Mucosa of rectum (tissue), 2 donors: ENCODE measurements around the gene KRTAP5-1.
A peak's percentile ranks its signal among the peaks of the same experiment; 100 is the strongest.
"Not testable (repeated sequence)": the region's sequence is repeated elsewhere in the genome, so short reads cannot be mapped to it uniquely, and the experiment has no call there.

Experiments
- H3K27ac ChIP-seq, 2 donors: one replicate each; pipeline ENCODE4 v1.7.0; 2013; ENCODE audit warnings: inconsistent platforms in 2 of 2, low read depth in 2 of 2, low read length in 2 of 2
- H3K27me3 ChIP-seq, 2 donors: one replicate each; pipeline ENCODE4 v1.7.0; 2013; ENCODE audit warnings: low read length in 2 of 2; ENCODE audit not compliant: control insufficient read depth in 2 of 2, insufficient read depth in 2 of 2
- H3K36me3 ChIP-seq, 2 donors: one replicate each; pipeline ENCODE4 v1.7.0; 2013; ENCODE audit warnings: low read length in 2 of 2; ENCODE audit not compliant: control insufficient read depth in 2 of 2, insufficient read depth in 2 of 2
- H3K4me1 ChIP-seq, 2 donors: one replicate each; pipeline ENCODE4 v1.7.0; 2013; ENCODE audit warnings: low read length in 2 of 2, mild to moderate bottlenecking in 1 of 2; ENCODE audit not compliant: control insufficient read depth in 2 of 2, insufficient read depth in 2 of 2
- H3K4me3 ChIP-seq, 2 donors: one replicate each; pipeline ENCODE4 v1.7.0; 2013; ENCODE audit warnings: low read length in 2 of 2
- H3K9ac ChIP-seq, 2 donors: one replicate each; pipeline ENCODE4 v1.7.0; 2013; ENCODE audit warnings: low read length in 2 of 2, low read depth in 1 of 2, mild to moderate bottlenecking in 1 of 2
- H3K9me3 ChIP-seq, 2 donors: one replicate each; pipeline ENCODE4 v1.7.0; 2013; ENCODE audit warnings: low read length in 2 of 2; ENCODE audit not compliant: control insufficient read depth in 2 of 2
- donor health status: healthy.
- donor health status: Normal muscosa, but diverticular disease.

Gene KRTAP5-1

DNA sequence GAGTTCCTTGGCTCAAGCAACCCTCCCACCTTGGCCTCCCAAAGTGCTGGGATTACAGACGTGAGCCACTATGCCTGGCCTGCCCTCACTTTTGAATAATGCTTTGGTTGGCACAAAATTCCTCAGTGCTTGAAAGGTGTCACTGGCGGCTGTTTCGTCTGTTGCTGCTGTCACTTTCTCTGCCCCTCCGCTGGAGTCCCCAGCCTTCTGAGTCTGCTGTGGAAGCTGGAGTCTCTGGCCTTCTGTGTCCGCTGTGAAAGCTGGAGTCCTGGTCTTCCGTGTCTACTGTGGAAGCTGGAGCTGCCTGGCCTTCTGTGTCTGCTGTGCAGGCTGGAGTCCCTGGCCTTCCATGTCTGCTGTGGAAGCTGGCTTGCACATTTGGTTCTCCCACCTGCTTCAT lies 4.9 kb upstream of the KRTAP5-1 start:
- Histone ChIP-seq H3K9ac (no peak overlapping the region), H3K4me1 (peaks cover 0 to 3% of the 10 kb centered on the region in 2 donors), H3K4me3 (no peak overlapping the region), H3K27me3 (no peaks in the 10 kb centered on the region), H3K9me3 (no peaks in the 10 kb centered on the region), H3K36me3 (no peaks in the 10 kb centered on the region), H3K27ac (no peak overlapping the region)

DNA sequence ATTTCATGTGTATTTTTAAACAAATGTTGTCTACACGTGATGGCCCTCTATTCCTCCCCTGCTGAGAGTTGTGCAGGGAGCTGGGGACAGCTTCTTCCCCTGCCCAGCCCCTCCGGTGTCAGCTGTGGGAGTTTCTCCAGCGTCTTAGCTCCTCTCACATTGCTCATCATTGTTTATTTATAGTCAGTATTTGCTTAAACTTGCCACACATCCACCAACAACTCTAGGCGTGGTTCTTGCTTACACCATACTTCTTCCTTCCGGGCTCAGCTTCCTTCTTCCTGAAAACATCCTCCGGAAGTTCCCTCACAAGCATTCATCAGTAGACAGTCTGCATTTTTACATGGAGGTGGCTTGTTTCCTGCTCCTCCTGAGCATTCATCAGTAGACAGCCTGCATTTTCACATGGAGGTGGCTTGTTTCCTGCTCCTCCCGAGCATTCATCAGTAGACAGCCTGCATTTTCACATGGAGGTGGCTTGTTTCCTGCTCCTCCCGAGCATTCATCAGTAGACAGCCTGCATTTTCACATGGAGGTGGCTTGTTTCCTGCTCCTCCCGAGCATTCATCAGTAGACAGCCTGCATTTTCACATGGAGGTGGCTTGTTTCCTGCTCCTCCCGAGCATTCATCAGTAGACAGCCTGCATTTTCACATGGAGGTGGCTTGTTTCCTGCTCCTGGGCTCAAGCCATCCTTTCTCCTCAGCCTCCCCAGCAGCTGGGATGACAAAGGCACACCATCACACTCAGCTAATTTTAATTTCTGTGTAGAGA lies 4.3 kb upstream of the KRTAP5-1 start:
- peak overlapping the region; percentile 0 to 23 for H3K27ac ChIP-seq
- H3K9ac ChIP-seq, H3K27me3 ChIP-seq, H3K36me3 ChIP-seq, H3K9me3 ChIP-seq, H3K4me3 ChIP-seq, H3K4me1 ChIP-seq: not testable (repeated sequence)

DNA sequence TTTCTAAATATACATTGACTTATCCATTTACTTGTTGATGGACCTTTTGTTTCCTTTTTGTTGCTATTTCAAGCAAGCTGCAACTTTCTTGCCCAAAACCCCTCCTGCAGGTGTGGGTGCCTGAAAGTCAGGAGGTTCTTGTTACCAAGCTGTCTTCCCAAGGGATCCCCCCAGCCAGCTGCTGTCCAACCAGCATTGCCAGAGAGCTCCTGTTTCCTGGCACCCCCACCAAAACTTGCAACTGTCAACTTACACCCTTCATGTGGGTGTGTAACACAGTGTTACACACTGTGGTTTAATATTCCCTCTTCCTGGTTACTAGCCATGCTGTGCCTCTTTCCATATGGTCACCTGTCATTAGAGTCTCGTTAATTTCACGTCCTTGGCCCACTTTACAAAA lies 1.6 kb upstream of the KRTAP5-1 start:
- no peak overlapping the region for H3K9ac ChIP-seq
- H3K9me3 ChIP-seq: no peaks in the 10 kb centered on the region
- H3K27me3 ChIP-seq: no peaks in the 10 kb centered on the region
- H3K4me1 ChIP-seq: peaks cover 0 to 3% of the 10 kb centered on the region in 2 donors
- H3K36me3 ChIP-seq: no peaks in the 10 kb centered on the region
- no peak overlapping the region for H3K4me3 ChIP-seq
- H3K27ac ChIP-seq: no peak overlapping the region

DNA sequence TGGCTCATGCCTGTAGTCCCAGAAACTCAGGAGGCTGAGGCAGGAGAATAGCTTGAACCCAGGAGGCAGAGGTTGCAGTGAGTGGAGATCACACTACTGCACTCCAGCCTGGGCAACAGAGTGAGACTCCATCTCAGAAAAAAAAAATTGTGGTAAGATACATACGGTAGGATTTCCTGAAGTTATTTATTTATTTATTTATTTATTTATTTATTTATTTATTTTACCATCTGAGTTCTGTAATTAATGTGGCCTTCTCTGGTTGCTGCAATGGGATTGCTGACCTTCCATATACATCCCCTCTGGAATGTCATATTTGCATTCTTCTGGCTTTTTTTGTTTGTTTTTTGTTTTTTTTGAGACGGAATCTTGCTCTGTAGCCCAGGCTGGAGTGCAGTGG lies 2.2 kb downstream of the KRTAP5-1 start:
- H3K4me1 ChIP-seq, H3K9me3 ChIP-seq, H3K27me3 ChIP-seq, H3K4me3 ChIP-seq, H3K36me3 ChIP-seq, H3K9ac ChIP-seq, H3K27ac ChIP-seq: not testable (repeated sequence)

DNA sequence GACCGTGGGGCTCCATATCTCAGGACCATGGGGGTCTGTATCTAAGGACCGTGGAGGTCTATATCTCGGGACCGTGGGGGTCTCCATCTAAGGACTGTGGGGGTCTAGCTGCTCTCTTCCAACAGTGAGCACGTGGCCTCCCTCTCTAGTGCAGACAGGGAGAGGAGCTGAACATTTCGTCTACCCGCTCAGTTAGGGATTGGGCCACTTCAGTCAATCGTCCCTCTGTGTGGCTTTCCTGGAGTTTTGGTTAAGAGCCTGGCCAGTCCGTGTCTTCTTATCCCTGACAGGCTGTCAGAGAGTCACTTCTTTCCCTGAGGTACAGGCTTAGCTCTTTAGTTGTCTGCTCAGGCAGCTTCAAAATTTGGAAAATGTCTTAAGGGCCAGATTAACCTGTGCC lies 3.1 kb downstream of the KRTAP5-1 start:
- Histone ChIP-seq H3K27me3 (no peaks in the 10 kb centered on the region), H3K9me3 (no peaks in the 10 kb centered on the region), H3K27ac (no peak overlapping the region), H3K36me3 (no peaks in the 10 kb centered on the region), H3K4me3 (no peak overlapping the region), H3K4me1 (no peaks in the 10 kb centered on the region), H3K9ac (no peak overlapping the region)

DNA sequence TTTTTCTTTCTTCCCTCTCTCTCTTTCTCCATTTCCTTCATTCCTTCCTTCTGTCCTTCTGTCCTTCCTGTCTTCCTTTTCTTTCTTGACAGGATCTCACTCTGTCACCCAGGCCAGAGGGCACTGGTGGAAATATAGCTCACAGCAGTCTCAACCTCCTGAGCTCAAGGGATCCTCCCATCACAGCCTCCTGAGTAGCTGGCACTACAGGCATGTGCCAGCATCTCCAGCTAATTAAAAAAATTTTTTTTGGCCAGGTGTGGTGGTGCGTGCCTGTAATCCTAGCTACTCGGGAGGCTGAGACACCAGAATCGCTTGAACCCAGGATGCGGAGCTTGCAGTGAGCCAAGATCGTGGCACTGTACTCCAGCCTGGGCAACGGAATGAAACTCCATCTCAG lies 8.3 kb downstream of the KRTAP5-1 start:
- no peak overlapping the region for H3K9ac ChIP-seq
- peaks cover 8 to 24% of the 10 kb centered on the region in 2 donors for H3K4me1 ChIP-seq
- no peaks in the 10 kb centered on the region for H3K27me3 ChIP-seq
- H3K4me3 ChIP-seq: no peak overlapping the region
- no peak overlapping the region for H3K27ac ChIP-seq
- no peaks in the 10 kb centered on the region for H3K9me3 ChIP-seq
- H3K36me3 ChIP-seq: no peaks in the 10 kb centered on the region

DNA sequence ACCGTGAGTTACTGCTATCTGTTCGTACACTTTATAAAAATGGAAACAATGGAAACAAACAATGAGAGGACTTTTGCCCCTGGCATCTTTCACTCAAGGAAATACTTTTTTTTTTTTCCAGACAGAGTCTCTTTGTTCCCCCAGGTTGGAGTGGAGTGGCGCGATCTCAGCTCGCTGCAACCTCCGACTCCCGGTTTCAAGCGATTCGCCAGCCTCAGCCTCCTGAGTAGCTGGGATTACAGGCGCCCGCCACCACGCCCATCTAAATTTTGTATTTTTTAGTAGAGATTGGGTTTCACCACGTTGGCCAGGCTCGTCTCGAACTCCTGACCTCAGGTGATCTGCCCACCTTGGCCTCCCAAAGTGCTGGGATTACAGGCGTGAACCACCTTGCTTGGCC lies 9.3 kb downstream of the KRTAP5-1 start:
- Histone ChIP-seq H3K4me1 (peaks cover 13 to 31% of the 10 kb centered on the region in 2 donors), H3K9ac (peak overlapping the region in 1 of 2 donors; percentile 95), H3K27ac (peak overlapping the region; percentile 38 to 97)
- not testable (repeated sequence) for H3K36me3 ChIP-seq, H3K9me3 ChIP-seq, H3K27me3 ChIP-seq, H3K4me3 ChIP-seq

DNA sequence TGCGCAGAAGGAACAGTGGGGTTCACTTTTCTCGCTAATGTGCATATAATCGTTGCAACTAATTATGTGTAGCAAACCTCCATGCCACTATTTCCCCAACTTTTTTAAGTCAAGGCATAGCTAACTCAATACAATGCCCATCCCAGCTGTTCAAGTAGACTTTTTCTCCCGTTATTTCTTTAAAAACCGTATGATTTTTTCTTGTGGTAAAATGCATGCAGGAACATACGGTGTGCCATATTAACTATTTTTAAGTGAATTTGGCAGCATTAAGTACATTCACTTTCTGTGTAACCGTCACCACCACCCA lies 10.2 kb downstream of the KRTAP5-1 start:
- peak overlapping the region; percentile 41 to 95 for H3K9ac ChIP-seq
- H3K9me3 ChIP-seq: no peaks in the 10 kb centered on the region
- peak overlapping the region in 1 of 2 donors; percentile 69 for H3K4me3 ChIP-seq
- H3K27me3 ChIP-seq: no peaks in the 10 kb centered on the region
- peak overlapping the region; percentile 38 to 97 for H3K27ac ChIP-seq
- no peaks in the 10 kb centered on the region for H3K36me3 ChIP-seq
- peaks cover 19 to 31% of the 10 kb centered on the region in 2 donors for H3K4me1 ChIP-seq

DNA sequence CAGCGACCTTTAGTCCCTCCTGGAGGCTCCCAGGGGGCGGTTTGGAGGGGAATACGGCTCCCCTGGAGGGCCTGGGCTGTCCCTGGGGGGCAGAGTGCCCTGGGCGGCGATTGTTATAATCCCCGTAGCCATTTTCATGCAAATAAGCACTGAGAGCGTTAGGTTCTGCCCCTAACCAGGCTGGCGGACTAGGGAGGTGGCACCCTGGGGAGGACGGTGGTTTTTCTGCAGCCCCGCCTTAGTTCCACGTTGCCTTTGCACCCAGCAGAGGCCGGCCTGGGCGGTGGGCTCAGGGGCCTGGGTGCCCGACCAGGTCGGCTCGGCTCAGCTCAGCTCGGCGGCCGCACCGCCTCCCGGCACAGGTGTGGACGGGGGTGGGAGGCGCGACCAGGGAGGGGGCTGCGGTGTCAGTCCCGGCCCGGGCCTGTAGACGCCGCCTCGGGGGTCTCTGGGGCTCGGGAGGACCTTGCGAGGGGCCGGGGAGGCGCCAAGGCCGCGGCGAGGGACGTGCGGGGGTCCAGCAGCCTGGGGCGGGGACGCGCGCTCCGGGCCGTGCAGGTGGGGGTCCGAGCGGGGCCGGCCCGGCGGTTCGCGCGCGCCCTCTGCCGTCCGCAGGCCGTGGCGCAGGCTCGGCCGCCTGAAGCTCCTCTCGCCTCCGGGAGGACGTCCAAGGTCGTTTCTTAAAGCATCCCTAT lies 10.7 kb downstream of the KRTAP5-1 start:
- Histone ChIP-seq H3K27ac (peak overlapping the region; percentile 96 to 97), H3K27me3 (no peaks in the 10 kb centered on the region), H3K4me1 (peaks cover 24 to 36% of the 10 kb centered on the region in 2 donors), H3K36me3 (no peaks in the 10 kb centered on the region), H3K9ac (peak overlapping the region; percentile 88 to 95), H3K9me3 (no peaks in the 10 kb centered on the region), H3K4me3 (peak overlapping the region; percentile 69 to 71)

DNA sequence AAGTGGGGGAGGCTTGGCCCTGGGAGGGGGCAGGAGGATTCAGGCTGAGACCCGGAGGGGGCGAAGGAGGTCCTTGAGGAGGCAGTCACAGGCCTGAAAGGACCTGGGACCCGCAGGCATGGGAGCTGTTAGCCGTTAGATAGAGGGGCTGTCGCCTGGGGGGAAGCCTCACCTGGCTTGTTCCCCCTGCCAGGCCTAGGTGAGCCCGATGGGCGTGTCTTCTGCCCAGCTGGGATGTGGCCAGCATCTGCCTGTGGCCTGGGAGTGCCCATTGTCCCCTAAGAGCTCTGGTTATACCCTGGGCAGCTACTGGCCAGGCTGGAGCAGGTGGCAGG lies 11.2 kb downstream of the KRTAP5-1 start:
- no peaks in the 10 kb centered on the region for H3K27me3 ChIP-seq
- H3K9me3 ChIP-seq: no peaks in the 10 kb centered on the region
- H3K27ac ChIP-seq: peak overlapping the region; percentile 96 to 97
- peak overlapping the region; percentile 69 to 71 for H3K4me3 ChIP-seq
- H3K9ac ChIP-seq: peak overlapping the region; percentile 88 to 95
- H3K36me3 ChIP-seq: no peaks in the 10 kb centered on the region
- H3K4me1 ChIP-seq: peaks cover 29 to 41% of the 10 kb centered on the region in 2 donors
